ENCODE data around the gene SMC1B. TPM values are rescaled to one million over a fixed set of nuclear protein-coding genes. Genes with fewer than 3 reads are reported as not detected.
A peak's percentile ranks its signal among the peaks of the same experiment; 100 is the strongest.

The SMC1B gene
- polyA plus RNA-seq (2012; ENCODE audit: low read depth, missing spikeins) = 0.10 TPM

GRCh38 chr22:45413368-45414211 is at the start of gene SMC1B, which contains the start of gene RIBC2:
Gene SMC1B (minus strand): TSS chr22:45413599. CDS start chr22:45413567, 32 bp downstream.
Gene RIBC2 (plus strand): TSS chr22:45413693. CDS start chr22:45413887, 194 bp downstream.
- DNase-seq (ENCODE audit: insufficient read length, low spot score) = peak; percentile 84
- FAIRE-seq = peak; percentile 75
- TF ChIP-seq POU2F2 (IDR thresholded peaks at IDR 0.05; ENCODE audit: low read depth, low read length) = no peak
- TF ChIP-seq PAX5 (IDR thresholded peaks at IDR 0.05; ENCODE audit: insufficient read depth, low read length, severe bottlenecking) = no peak
- no peak for TF ChIP-seq SPI1 (IDR thresholded peaks at IDR 0.05; ENCODE audit: low read depth, low read length)
- no peak for TF ChIP-seq TAF1 (IDR thresholded peaks at IDR 0.05; ENCODE audit: low read depth, low read length)
- no peak for TF ChIP-seq POLR2AphosphoS5 (IDR thresholded peaks at IDR 0.05; ENCODE audit: low read depth, low read length)
- no peak for TF ChIP-seq POLR2A (IDR thresholded peaks at IDR 0.05; ENCODE audit: low read depth, low read length)

- no peak for DNase-seq (ENCODE audit: insufficient read length, low spot score)
- FAIRE-seq = no peak
- no peak for TF ChIP-seq TAF1 (IDR thresholded peaks at IDR 0.05; ENCODE audit: low read depth, low read length)
- TF ChIP-seq SPI1 (IDR thresholded peaks at IDR 0.05; ENCODE audit: low read depth, low read length) = no peak
- TF ChIP-seq POLR2A (IDR thresholded peaks at IDR 0.05; ENCODE audit: low read depth, low read length) = no peak
- no peak for TF ChIP-seq POLR2AphosphoS5 (IDR thresholded peaks at IDR 0.05; ENCODE audit: low read depth, low read length)
- TF ChIP-seq POU2F2 (IDR thresholded peaks at IDR 0.05; ENCODE audit: low read depth, low read length) = no peak
- TF ChIP-seq PAX5 (IDR thresholded peaks at IDR 0.05; ENCODE audit: insufficient read depth, low read length, severe bottlenecking) = no peak
Observed at GRCh38 chr22:45462034-45462655, 48.7 kb upstream of the SMC1B start.

GRCh38 chr22:45460288-45461109 is 47.1 kb upstream of the SMC1B start:
- FAIRE-seq (no peak), DNase-seq (ENCODE audit: insufficient read length, low spot score) (no peak)
- TF ChIP-seq POLR2AphosphoS5 (IDR thresholded peaks at IDR 0.05; ENCODE audit: low read depth, low read length) (no peak), TAF1 (IDR thresholded peaks at IDR 0.05; ENCODE audit: low read depth, low read length) (no peak), POU2F2 (IDR thresholded peaks at IDR 0.05; ENCODE audit: low read depth, low read length) (no peak), POLR2A (IDR thresholded peaks at IDR 0.05; ENCODE audit: low read depth, low read length) (no peak), SPI1 (IDR thresholded peaks at IDR 0.05; ENCODE audit: low read depth, low read length) (no peak), PAX5 (IDR thresholded peaks at IDR 0.05; ENCODE audit: insufficient read depth, low read length, severe bottlenecking) (no peak)

- DNase-seq (ENCODE audit: insufficient read length, low spot score) (no peak), FAIRE-seq (no peak)
- no peak for TF ChIP-seq PAX5 (IDR thresholded peaks at IDR 0.05; ENCODE audit: insufficient read depth, low read length, severe bottlenecking)
- TF ChIP-seq POLR2AphosphoS5 (IDR thresholded peaks at IDR 0.05; ENCODE audit: low read depth, low read length) = no peak
- TF ChIP-seq POLR2A (IDR thresholded peaks at IDR 0.05; ENCODE audit: low read depth, low read length) = no peak
- TF ChIP-seq POU2F2 (IDR thresholded peaks at IDR 0.05; ENCODE audit: low read depth, low read length) = no peak
- no peak for TF ChIP-seq TAF1 (IDR thresholded peaks at IDR 0.05; ENCODE audit: low read depth, low read length)
- TF ChIP-seq SPI1 (IDR thresholded peaks at IDR 0.05; ENCODE audit: low read depth, low read length) = no peak
Observed at GRCh38 chr22:45459235-45459634, 45.8 kb upstream of the SMC1B start.

GRCh38 chr22:45458532-45458931 is 45.1 kb upstream of the SMC1B start:
- DNase-seq (ENCODE audit: insufficient read length, low spot score) = no peak
- FAIRE-seq = no peak
- TF ChIP-seq SPI1 (IDR thresholded peaks at IDR 0.05; ENCODE audit: low read depth, low read length) = no peak
- no peak for TF ChIP-seq PAX5 (IDR thresholded peaks at IDR 0.05; ENCODE audit: insufficient read depth, low read length, severe bottlenecking)
- TF ChIP-seq POU2F2 (IDR thresholded peaks at IDR 0.05; ENCODE audit: low read depth, low read length) = no peak
- TF ChIP-seq POLR2AphosphoS5 (IDR thresholded peaks at IDR 0.05; ENCODE audit: low read depth, low read length) = no peak
- TF ChIP-seq POLR2A (IDR thresholded peaks at IDR 0.05; ENCODE audit: low read depth, low read length) = no peak
- no peak for TF ChIP-seq TAF1 (IDR thresholded peaks at IDR 0.05; ENCODE audit: low read depth, low read length)

GRCh38 chr22:45456811-45457210 is 43.4 kb upstream of the SMC1B start:
- no peak for FAIRE-seq
- DNase-seq (ENCODE audit: insufficient read length, low spot score) = no peak
- TF ChIP-seq POU2F2 (IDR thresholded peaks at IDR 0.05; ENCODE audit: low read depth, low read length) (no peak), TAF1 (IDR thresholded peaks at IDR 0.05; ENCODE audit: low read depth, low read length) (no peak), POLR2A (IDR thresholded peaks at IDR 0.05; ENCODE audit: low read depth, low read length) (no peak), PAX5 (IDR thresholded peaks at IDR 0.05; ENCODE audit: insufficient read depth, low read length, severe bottlenecking) (no peak), POLR2AphosphoS5 (IDR thresholded peaks at IDR 0.05; ENCODE audit: low read depth, low read length) (no peak), SPI1 (IDR thresholded peaks at IDR 0.05; ENCODE audit: low read depth, low read length) (no peak)

- DNase-seq (ENCODE audit: insufficient read length, low spot score) (no peak), FAIRE-seq (no peak)
- TF ChIP-seq POLR2A (IDR thresholded peaks at IDR 0.05; ENCODE audit: low read depth, low read length) (no peak), PAX5 (IDR thresholded peaks at IDR 0.05; ENCODE audit: insufficient read depth, low read length, severe bottlenecking) (no peak), POU2F2 (IDR thresholded peaks at IDR 0.05; ENCODE audit: low read depth, low read length) (no peak)
Observed at GRCh38 chr22:45455621-45456020, 42.2 kb upstream of the SMC1B start.

- DNase-seq (ENCODE audit: insufficient read length, low spot score) (no peak), FAIRE-seq (no peak)
- no peak for TF ChIP-seq PAX5 (IDR thresholded peaks at IDR 0.05; ENCODE audit: insufficient read depth, low read length, severe bottlenecking)
- TF ChIP-seq TAF1 (IDR thresholded peaks at IDR 0.05; ENCODE audit: low read depth, low read length) = no peak
- TF ChIP-seq POLR2A (IDR thresholded peaks at IDR 0.05; ENCODE audit: low read depth, low read length) = no peak
- TF ChIP-seq POLR2AphosphoS5 (IDR thresholded peaks at IDR 0.05; ENCODE audit: low read depth, low read length) = no peak
- TF ChIP-seq POU2F2 (IDR thresholded peaks at IDR 0.05; ENCODE audit: low read depth, low read length) = no peak
- TF ChIP-seq SPI1 (IDR thresholded peaks at IDR 0.05; ENCODE audit: low read depth, low read length) = no peak
Observed at GRCh38 chr22:45455212-45455611, 41.8 kb upstream of the SMC1B start.
